Activated CD8-positive, alpha-beta T cell treated with anti-CD3 and anti-CD28 coated beads for 36 hours (primary cell): ENCODE results near the gene GABBR2. TPM values are rescaled to one million over a fixed set of nuclear protein-coding genes. Genes with fewer than 3 reads are reported as not detected.

Source experiments
- ATAC-seq: fragments of 200-7000 bp; cut with Tn5 transposase; one replicate; pipeline ENCODE4 v1.10.0; 2021; ENCODE audit warnings: mild to moderate bottlenecking, moderate library complexity
- CTCF ChIA-PET: fragments of 350-600 bp; sonication (Branson Sonifier 250); formaldehyde crosslinking; loops from one replicate; lab custom pipeline; 2021; ENCODE audit warnings: antibody characterized with exemption; lab: Charles Lee
- POLR2A ChIA-PET: fragments of 350-600 bp; sonication (Branson Sonifier 250); formaldehyde crosslinking; loops from one replicate; lab custom pipeline; 2021; ENCODE audit warnings: antibody characterized with exemption; lab: Charles Lee
- DNase-seq: peaks from one replicate; pipeline ENCODE4 v3.0.0-alpha.2; 2020
- H3K27ac Mint-ChIP-seq: one replicate; pipeline ENCODE4 v1.8.0; 2021; ENCODE audit warnings: mild to moderate bottlenecking, mixed read lengths
- H3K27me3 Mint-ChIP-seq: one replicate; pipeline ENCODE4 v1.8.0; 2021; ENCODE audit warnings: mixed read lengths
- H3K36me3 Mint-ChIP-seq: one replicate; pipeline ENCODE4 v1.8.0; 2021; ENCODE audit warnings: low read depth, mixed read lengths
- H3K4me1 Mint-ChIP-seq: one replicate; pipeline ENCODE4 v1.8.0; 2021; ENCODE audit warnings: low read depth, mixed read lengths
- H3K4me3 Mint-ChIP-seq: one replicate; pipeline ENCODE4 v1.8.0; 2021; ENCODE audit warnings: mild to moderate bottlenecking, moderate library complexity, mixed read lengths
- H3K9me3 Mint-ChIP-seq: one replicate; pipeline ENCODE4 v1.8.0; 2021; ENCODE audit warnings: mixed read lengths
- intact Hi-C: fragments of 100-400 bp; cut with micrococcal nuclease; formaldehyde crosslinking; loops from one replicate; pipeline ENCODE4 v1.10.0; 2022
- total RNA-seq, 2 experiments: library from RNA; stranded (reverse); gene quantifications; one replicate each; pipeline ENCODE4 v1.2.3, GENCODE V29; 2021
- TF ChIP-seq, protein P1 (sequence below): fragments of 200-600 bp; IDR thresholded peaks from one replicate; pipeline ENCODE4 v1.8.0; 2022; ENCODE audit warnings: antibody characterized with exemption, mild to moderate bottlenecking

Gene GABBR2
- total RNA-seq, 2 experiments from 2014 or later, result not detected

- POLR2A ChIA-PET, result no interaction called here
- intact Hi-C loops, result no loop called here
- H3K9me3 Mint-ChIP-seq, result peaks cover 3% of the 10 kb centered on the region
- no peak overlapping the region for H3K27ac Mint-ChIP-seq
- TF ChIP-seq, protein P1, sequence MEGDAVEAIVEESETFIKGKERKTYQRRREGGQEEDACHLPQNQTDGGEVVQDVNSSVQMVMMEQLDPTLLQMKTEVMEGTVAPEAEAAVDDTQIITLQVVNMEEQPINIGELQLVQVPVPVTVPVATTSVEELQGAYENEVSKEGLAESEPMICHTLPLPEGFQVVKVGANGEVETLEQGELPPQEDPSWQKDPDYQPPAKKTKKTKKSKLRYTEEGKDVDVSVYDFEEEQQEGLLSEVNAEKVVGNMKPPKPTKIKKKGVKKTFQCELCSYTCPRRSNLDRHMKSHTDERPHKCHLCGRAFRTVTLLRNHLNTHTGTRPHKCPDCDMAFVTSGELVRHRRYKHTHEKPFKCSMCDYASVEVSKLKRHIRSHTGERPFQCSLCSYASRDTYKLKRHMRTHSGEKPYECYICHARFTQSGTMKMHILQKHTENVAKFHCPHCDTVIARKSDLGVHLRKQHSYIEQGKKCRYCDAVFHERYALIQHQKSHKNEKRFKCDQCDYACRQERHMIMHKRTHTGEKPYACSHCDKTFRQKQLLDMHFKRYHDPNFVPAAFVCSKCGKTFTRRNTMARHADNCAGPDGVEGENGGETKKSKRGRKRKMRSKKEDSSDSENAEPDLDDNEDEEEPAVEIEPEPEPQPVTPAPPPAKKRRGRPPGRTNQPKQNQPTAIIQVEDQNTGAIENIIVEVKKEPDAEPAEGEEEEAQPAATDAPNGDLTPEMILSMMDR, result no peak
- peaks cover 4% of the 10 kb centered on the region for H3K4me1 Mint-ChIP-seq
- peaks cover 23% of the 10 kb centered on the region for H3K27me3 Mint-ChIP-seq
- no peak for DNase-seq
- no peak overlapping the region for H3K4me3 Mint-ChIP-seq
- no peak for ATAC-seq
- no peaks in the 10 kb centered on the region for H3K36me3 Mint-ChIP-seq
- CTCF ChIA-PET, result no interaction called here
Measured at GRCh38 chr9:98342820-98343210, 365.9 kb downstream of the GABBR2 start.

GRCh38 chr9:98342098-98342819 is 366.5 kb downstream of the GABBR2 start:
- intact Hi-C loops, result no loop called here
- Mint-ChIP-seq H3K9me3 (peaks cover 2% of the 10 kb centered on the region), H3K27ac (no peak overlapping the region), H3K4me1 (peaks cover 4% of the 10 kb centered on the region), H3K27me3 (peaks cover 22% of the 10 kb centered on the region), H3K4me3 (no peak overlapping the region), H3K36me3 (no peaks in the 10 kb centered on the region)
- CTCF ChIA-PET, result no interaction called here
- ATAC-seq (no peak), DNase-seq (no peak)
- TF ChIP-seq, protein P1, result no peak
- POLR2A ChIA-PET, result no interaction called here

DNA sequence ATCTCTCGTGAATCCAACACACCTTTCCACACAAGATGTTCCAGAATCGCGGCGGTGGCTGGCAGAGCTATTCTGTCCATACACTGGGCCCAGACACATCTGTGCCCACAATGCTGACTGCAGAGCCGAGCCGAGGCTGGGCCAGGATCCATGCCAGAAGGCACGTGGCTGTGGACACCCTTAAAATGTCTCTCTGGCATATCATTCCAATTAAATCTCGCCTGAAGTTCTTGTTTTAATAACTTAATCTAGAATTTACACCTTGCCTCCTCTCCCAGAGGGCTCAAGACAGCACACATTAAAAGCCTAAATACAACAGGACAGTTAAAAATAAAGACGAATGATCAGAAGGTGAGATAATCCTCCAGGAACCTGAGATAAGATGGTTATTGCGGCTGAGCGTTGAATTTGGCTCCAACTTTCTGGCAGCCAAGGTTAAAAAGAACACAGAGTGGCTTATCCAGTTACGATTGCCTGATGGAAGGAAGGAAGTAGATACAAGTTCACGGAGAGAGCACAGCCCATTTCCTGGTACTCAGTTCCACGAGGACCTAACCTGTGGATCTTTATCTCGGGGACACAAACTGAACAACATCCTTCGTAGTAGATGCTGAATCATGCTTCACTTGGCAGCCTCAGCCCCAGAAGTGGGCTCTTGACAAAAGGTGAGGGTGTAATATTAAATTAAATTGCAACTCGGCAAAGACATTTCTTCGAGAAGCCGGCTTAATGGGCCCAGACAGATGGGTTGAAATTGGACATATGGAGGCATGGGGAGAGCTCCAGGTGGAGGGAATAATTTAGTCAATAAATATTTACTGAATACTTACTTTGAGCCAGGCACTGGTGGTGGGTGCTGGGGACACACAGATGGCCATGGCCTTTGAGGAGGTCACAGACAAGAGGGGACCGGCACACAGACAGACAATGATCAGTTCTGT is 367.3 kb downstream of the GABBR2 start:
- POLR2A ChIA-PET, result no interaction called here
- DNase-seq, result no peak
- Mint-ChIP-seq H3K4me1 (peaks cover 4% of the 10 kb centered on the region), H3K27ac (no peak overlapping the region), H3K9me3 (peaks cover 2% of the 10 kb centered on the region), H3K4me3 (no peak overlapping the region), H3K36me3 (no peaks in the 10 kb centered on the region), H3K27me3 (peaks cover 22% of the 10 kb centered on the region)
- intact Hi-C loops, result no loop called here
- TF ChIP-seq, protein P1, result no peak
- CTCF ChIA-PET, result no interaction called here
- ATAC-seq, result no peak

- H3K9me3 Mint-ChIP-seq, result peaks cover 2% of the 10 kb centered on the region
- no peak overlapping the region for H3K27ac Mint-ChIP-seq
- H3K4me3 Mint-ChIP-seq, result no peak overlapping the region
- TF ChIP-seq, protein P1, result no peak
- ChIA-PET CTCF (no interaction called here), POLR2A (interaction anchor here (0.5 kb wide), 1 partner anchor 9 kb away, joined by 3 read pairs; no protein-coding TSS in a partner anchor)
- H3K27me3 Mint-ChIP-seq, result peaks cover 28% of the 10 kb centered on the region
- H3K4me1 Mint-ChIP-seq, result peaks cover 4% of the 10 kb centered on the region
- no peaks in the 10 kb centered on the region for H3K36me3 Mint-ChIP-seq
- DNase-seq (no peak), ATAC-seq (no peak)
- intact Hi-C loops, result no loop called here
Measured at GRCh38 chr9:98339987-98340800, 368.5 kb downstream of the GABBR2 start.
